ENCODE measurements around the gene CD164L2.

DNA sequence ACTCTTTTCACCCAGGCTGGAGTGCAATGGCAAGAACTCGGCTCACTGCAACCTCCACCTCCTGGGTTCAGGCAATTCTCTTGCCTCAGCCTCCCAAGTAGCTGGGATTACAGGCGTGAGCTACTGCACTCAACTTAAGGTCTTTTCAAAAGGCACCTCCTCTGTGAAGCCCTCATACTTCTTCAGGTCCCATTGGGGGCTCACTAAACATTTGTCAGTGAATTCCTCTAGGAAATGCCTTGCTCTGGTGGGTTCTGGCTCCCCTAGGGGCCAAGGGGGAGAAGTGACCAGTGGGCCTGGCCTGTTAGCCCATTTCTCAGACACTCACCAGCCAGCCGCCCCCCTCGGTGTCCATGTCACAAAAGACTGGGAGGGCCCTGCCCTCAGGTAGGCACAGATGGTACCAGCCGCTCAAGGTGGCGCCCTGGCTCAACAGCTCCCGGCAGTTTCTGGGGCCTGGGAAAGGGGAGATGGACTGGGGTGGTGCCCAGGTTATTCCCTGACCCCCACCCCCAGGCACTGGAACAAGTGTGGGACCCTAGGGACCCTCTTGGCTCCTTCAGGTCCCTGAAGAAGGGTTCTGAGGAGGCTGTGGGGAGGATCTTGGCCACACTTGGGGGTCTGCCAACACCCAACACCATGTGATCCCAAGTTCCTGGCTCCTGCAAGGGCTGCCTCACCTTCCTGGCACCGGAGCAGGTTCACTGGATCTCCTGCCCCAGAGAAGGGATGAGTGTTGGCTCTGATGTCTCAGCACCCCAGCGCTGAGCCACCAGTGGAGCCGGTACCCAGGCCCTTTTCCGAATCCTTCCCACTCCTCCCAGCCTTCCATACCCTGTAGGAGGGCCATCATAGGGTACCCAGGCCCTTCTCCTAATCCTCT is 10.1 kb downstream of the CD164L2 start:
- TF ChIP-seq, protein P1, sequence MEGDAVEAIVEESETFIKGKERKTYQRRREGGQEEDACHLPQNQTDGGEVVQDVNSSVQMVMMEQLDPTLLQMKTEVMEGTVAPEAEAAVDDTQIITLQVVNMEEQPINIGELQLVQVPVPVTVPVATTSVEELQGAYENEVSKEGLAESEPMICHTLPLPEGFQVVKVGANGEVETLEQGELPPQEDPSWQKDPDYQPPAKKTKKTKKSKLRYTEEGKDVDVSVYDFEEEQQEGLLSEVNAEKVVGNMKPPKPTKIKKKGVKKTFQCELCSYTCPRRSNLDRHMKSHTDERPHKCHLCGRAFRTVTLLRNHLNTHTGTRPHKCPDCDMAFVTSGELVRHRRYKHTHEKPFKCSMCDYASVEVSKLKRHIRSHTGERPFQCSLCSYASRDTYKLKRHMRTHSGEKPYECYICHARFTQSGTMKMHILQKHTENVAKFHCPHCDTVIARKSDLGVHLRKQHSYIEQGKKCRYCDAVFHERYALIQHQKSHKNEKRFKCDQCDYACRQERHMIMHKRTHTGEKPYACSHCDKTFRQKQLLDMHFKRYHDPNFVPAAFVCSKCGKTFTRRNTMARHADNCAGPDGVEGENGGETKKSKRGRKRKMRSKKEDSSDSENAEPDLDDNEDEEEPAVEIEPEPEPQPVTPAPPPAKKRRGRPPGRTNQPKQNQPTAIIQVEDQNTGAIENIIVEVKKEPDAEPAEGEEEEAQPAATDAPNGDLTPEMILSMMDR (IDR thresholded peaks at IDR 0.05 in 4 of 5, conservative IDR thresholded peaks at IDR 0.05 in 1 of 5) = no peak
- no peak for TF ChIP-seq POLR2A (IDR thresholded peaks at IDR 0.05)

Data from gastrocnemius medialis (tissue), 4 donors.